Measurements from ENCODE around the gene KANSL1. TPM values are rescaled to one million over a fixed set of nuclear protein-coding genes. Genes with fewer than 3 reads are reported as not detected.
"Not testable (repeated sequence)": the region's sequence is repeated elsewhere in the genome, so short reads cannot be mapped to it uniquely, and the experiment has no call there.

The KANSL1 gene
- total RNA-seq, 8 experiments from 2014 or later = 36.9 to 96.5 (median 81.9) TPM

- 80 to 100% (median 95%) methylated on average over 1 to 6 of the region's 6 CpGs for WGBS, 10 experiments
- no peak for ATAC-seq (replicated peaks in 6 of 8)
- Histone ChIP-seq H3K4me3 (no peak overlapping the region), H3K4me1 (replicated peaks in 1 of 2) (no peaks in the 10 kb centered on the region), H3K27ac (no peak overlapping the region)
- in situ Hi-C loops (cut with MboI; ENCODE audit: low pct_unique_long_range_greater_than_20kb in 2 of 9, low sequenced_read_pairs in 9 of 9, unreplicated experiment in 9 of 9) = loop anchor here in 1 of 9 experiments (10.0 kb wide), 1 partner anchor 155 kb away; no protein-coding TSS in a partner anchor
Observed at GRCh38 chr17:46029627-46030026, 163.6 kb downstream of the KANSL1 start.

GRCh38 chr17:46028981-46029565 is 164.2 kb downstream of the KANSL1 start:
- 44 to 100% (median 80%) methylated on average over 1 to 4 of the region's 4 CpGs; no CpG with 5 or more reads in 1 of the 10 experiments for WGBS, 10 experiments
- in situ Hi-C loops (cut with MboI; ENCODE audit: low pct_unique_long_range_greater_than_20kb in 2 of 9, low sequenced_read_pairs in 9 of 9, unreplicated experiment in 9 of 9) = no loop called here
- peak in 3 of 8 experiments; percentile 12 to 76 (median 37) for ATAC-seq (replicated peaks in 6 of 8)
- Histone ChIP-seq H3K4me3 (no peak overlapping the region), H3K4me1 (replicated peaks in 1 of 2) (no peaks in the 10 kb centered on the region), H3K27ac (no peak overlapping the region)

- H3K27ac ChIP-seq = no peak overlapping the region
- in situ Hi-C loops (cut with MboI; ENCODE audit: low pct_unique_long_range_greater_than_20kb in 2 of 9, low sequenced_read_pairs in 9 of 9, unreplicated experiment in 9 of 9) = no loop called here
- WGBS, 10 experiments = 28 to 100% (median 85%) methylated on average over 1 to 3 of the region's 3 CpGs; no CpG with 5 or more reads in 1 of the 10 experiments
- H3K4me3 ChIP-seq = no peak overlapping the region
- no peak for ATAC-seq (replicated peaks in 6 of 8)
- no peaks in the 10 kb centered on the region for H3K4me1 ChIP-seq (replicated peaks in 1 of 2)
Observed at GRCh38 chr17:46028374-46028773, 164.9 kb downstream of the KANSL1 start.

GRCh38 chr17:46027976-46028325 is 165.3 kb downstream of the KANSL1 start:
- ATAC-seq (replicated peaks in 6 of 8) = no peak
- in situ Hi-C loops (cut with MboI; ENCODE audit: low pct_unique_long_range_greater_than_20kb in 2 of 9, low sequenced_read_pairs in 9 of 9, unreplicated experiment in 9 of 9) = no loop called here
- Histone ChIP-seq H3K4me1 (replicated peaks in 1 of 2) (no peaks in the 10 kb centered on the region), H3K4me3 (no peak overlapping the region), H3K27ac (no peak overlapping the region)
- WGBS, 10 experiments = 80 to 91% (median 86%) methylated on average over 1 to 4 of the region's 4 CpGs; no CpG with 5 or more reads in 3 of the 10 experiments

GRCh38 chr17:46027048-46027975 is 165.9 kb downstream of the KANSL1 start:
- H3K4me1 ChIP-seq (replicated peaks in 1 of 2) = no peaks in the 10 kb centered on the region
- H3K27ac ChIP-seq = no peak overlapping the region
- H3K4me3 ChIP-seq = no peak overlapping the region
- in situ Hi-C loops (cut with MboI; ENCODE audit: low pct_unique_long_range_greater_than_20kb in 2 of 9, low sequenced_read_pairs in 9 of 9, unreplicated experiment in 9 of 9) = no loop called here
- ATAC-seq (replicated peaks in 6 of 8) = no peak
- 40 to 100% (median 88%) methylated on average over 1 to 7 of the region's 12 CpGs; no CpG with 5 or more reads in 2 of the 10 experiments for WGBS, 10 experiments

GRCh38 chr17:46026166-46027047 is 166.8 kb downstream of the KANSL1 start:
- in situ Hi-C loops (cut with MboI; ENCODE audit: low pct_unique_long_range_greater_than_20kb in 2 of 9, low sequenced_read_pairs in 9 of 9, unreplicated experiment in 9 of 9) = no loop called here
- no peaks in the 10 kb centered on the region for H3K4me1 ChIP-seq (replicated peaks in 1 of 2)
- 28 to 100% (median 77%) methylated on average over 2 to 9 of the region's 17 CpGs; no CpG with 5 or more reads in 4 of the 10 experiments for WGBS, 10 experiments
- ATAC-seq (replicated peaks in 6 of 8) = peak in 5 of 8 experiments; percentile 13 to 31 (median 23)
- H3K27ac ChIP-seq = no peak overlapping the region
- no peak overlapping the region for H3K4me3 ChIP-seq

GRCh38 chr17:46025510-46026165 is 167.6 kb downstream of the KANSL1 start:
- H3K27ac ChIP-seq = no peak overlapping the region

GRCh38 chr17:46025060-46025459 is 168.2 kb downstream of the KANSL1 start:
- Histone ChIP-seq H3K27ac (no peak overlapping the region), H3K4me1 (replicated peaks in 1 of 2) (no peaks in the 10 kb centered on the region), H3K4me3 (no peak overlapping the region)
- ATAC-seq (replicated peaks in 6 of 8) = peak in 2 of 8 experiments; percentile 10 to 16
- WGBS, 10 experiments = 63 to 100% methylated on average over 2 to 7 of the region's 10 CpGs; no CpG with 5 or more reads in 8 of the 10 experiments
- in situ Hi-C loops (cut with MboI; ENCODE audit: low pct_unique_long_range_greater_than_20kb in 2 of 9, low sequenced_read_pairs in 9 of 9, unreplicated experiment in 9 of 9) = no loop called here

More at GRCh38 chr17:46025510-46026165, 167.6 kb downstream of the KANSL1 start:
- Histone ChIP-seq H3K4me3 (no peak overlapping the region), H3K4me1 (replicated peaks in 1 of 2) (no peaks in the 10 kb centered on the region)
- WGBS, 10 experiments = 33 to 100% (median 66%) methylated on average over 1 to 5 of the region's 8 CpGs; no CpG with 5 or more reads in 3 of the 10 experiments
- in situ Hi-C loops (cut with MboI; ENCODE audit: low pct_unique_long_range_greater_than_20kb in 2 of 9, low sequenced_read_pairs in 9 of 9, unreplicated experiment in 9 of 9) = no loop called here
- peak in 7 of 8 experiments; percentile 23 to 97 (median 34) for ATAC-seq (replicated peaks in 6 of 8)

- H3K27ac ChIP-seq = no peak overlapping the region
- H3K4me3 ChIP-seq = no peak overlapping the region
- ATAC-seq (replicated peaks in 6 of 8) = no peak
- no peaks in the 10 kb centered on the region for H3K4me1 ChIP-seq (replicated peaks in 1 of 2)
- in situ Hi-C loops (cut with MboI; ENCODE audit: low pct_unique_long_range_greater_than_20kb in 2 of 9, low sequenced_read_pairs in 9 of 9, unreplicated experiment in 9 of 9) = no loop called here
- 87 to 90% methylated on average over 2 to 5 of the region's 14 CpGs; no CpG with 5 or more reads in 8 of the 10 experiments for WGBS, 10 experiments
Observed at GRCh38 chr17:46024590-46024989, 168.6 kb downstream of the KANSL1 start.

- no peak overlapping the region for H3K27ac ChIP-seq
- WGBS, 10 experiments = 59 to 95% (median 88%) methylated on average over 2 to 9 of the region's 24 CpGs
- in situ Hi-C loops (cut with MboI; ENCODE audit: low pct_unique_long_range_greater_than_20kb in 2 of 9, low sequenced_read_pairs in 9 of 9, unreplicated experiment in 9 of 9) = no loop called here
- no peak overlapping the region for H3K4me3 ChIP-seq
- ATAC-seq (replicated peaks in 6 of 8) = no peak
- H3K4me1 ChIP-seq (replicated peaks in 1 of 2) = no peaks in the 10 kb centered on the region
Observed at GRCh38 chr17:46023783-46024388, 169.3 kb downstream of the KANSL1 start.

GRCh38 chr17:46023366-46023765 is 169.9 kb downstream of the KANSL1 start:
- in situ Hi-C loops (cut with MboI; ENCODE audit: low pct_unique_long_range_greater_than_20kb in 2 of 9, low sequenced_read_pairs in 9 of 9, unreplicated experiment in 9 of 9) = not testable (repeated sequence)

GRCh38 chr17:46020998-46021397 is 172.2 kb downstream of the KANSL1 start:
- H3K4me3 ChIP-seq = no peak overlapping the region
- WGBS, 10 experiments = 84 to 100% methylated on average over 2 to 4 of the region's 12 CpGs; no CpG with 5 or more reads in 8 of the 10 experiments
- ATAC-seq (replicated peaks in 6 of 8) = no peak
- in situ Hi-C loops (cut with MboI; ENCODE audit: low pct_unique_long_range_greater_than_20kb in 2 of 9, low sequenced_read_pairs in 9 of 9, unreplicated experiment in 9 of 9) = no loop called here
- H3K27ac ChIP-seq = no peak overlapping the region
- no peaks in the 10 kb centered on the region for H3K4me1 ChIP-seq (replicated peaks in 1 of 2)

More at GRCh38 chr17:46023366-46023765, 169.9 kb downstream of the KANSL1 start:
- H3K4me1 ChIP-seq (replicated peaks in 1 of 2); H3K27ac ChIP-seq; ATAC-seq (replicated peaks in 6 of 8); H3K4me3 ChIP-seq: not testable (repeated sequence)
- 80 to 100% (median 83%) methylated on average over 1 to 2 of the region's 7 CpGs; no CpG with 5 or more reads in 5 of the 10 experiments for WGBS, 10 experiments

All from motor neuron (in vitro differentiated cells).